KOPT-K1 (cell line): ENCODE results near the gene RRM1.

Experiments
- H3K27ac ChIP-seq: fragments of 200-600 bp; sonication (generic); 2 replicates; pipeline ENCODE4 v1.5.1; 2016; ENCODE audit warnings: antibody characterized with exemption, mild to moderate bottlenecking, low read depth, low read length; ENCODE audit not compliant: poor library complexity, severe bottlenecking
- H3K36me3 ChIP-seq: fragments of 200-600 bp; sonication (generic); 2 replicates; pipeline ENCODE4 v1.5.1; 2017; ENCODE audit warnings: antibody characterized with exemption, mild to moderate bottlenecking, low read length, moderate library complexity; ENCODE audit not compliant: insufficient read depth
- H3K9me3 ChIP-seq: fragments of 200-600 bp; sonication (generic); 2 replicates; pipeline ENCODE4 v1.5.1; 2017; ENCODE audit warnings: antibody characterized with exemption, low read length, mild to moderate bottlenecking; ENCODE audit not compliant: insufficient read depth, poor library complexity, severe bottlenecking

Gene RRM1

DNA sequence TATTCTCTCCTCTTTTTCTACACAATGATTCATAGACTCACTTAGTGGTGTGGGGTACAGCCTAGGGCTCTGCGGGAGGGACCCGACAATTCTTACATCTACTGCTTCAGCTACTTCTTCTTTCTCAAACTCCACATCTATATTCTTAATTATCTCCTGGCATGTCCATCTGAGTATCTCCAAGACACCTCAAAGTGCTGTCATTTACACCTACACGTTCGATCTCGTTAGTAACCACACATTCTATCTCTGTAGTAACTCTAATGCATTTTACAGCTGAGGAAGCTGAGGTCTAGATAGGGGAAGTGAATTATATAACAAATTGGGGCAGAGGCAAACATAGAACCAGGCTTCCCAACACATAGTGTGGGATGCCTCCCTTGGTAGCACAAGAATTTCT lies 27.7 kb upstream of the RRM1 start:
- Histone ChIP-seq H3K27ac (no peak overlapping the region), H3K9me3 (no peaks in the 10 kb centered on the region), H3K36me3 (peaks cover 51% of the 10 kb centered on the region)

DNA sequence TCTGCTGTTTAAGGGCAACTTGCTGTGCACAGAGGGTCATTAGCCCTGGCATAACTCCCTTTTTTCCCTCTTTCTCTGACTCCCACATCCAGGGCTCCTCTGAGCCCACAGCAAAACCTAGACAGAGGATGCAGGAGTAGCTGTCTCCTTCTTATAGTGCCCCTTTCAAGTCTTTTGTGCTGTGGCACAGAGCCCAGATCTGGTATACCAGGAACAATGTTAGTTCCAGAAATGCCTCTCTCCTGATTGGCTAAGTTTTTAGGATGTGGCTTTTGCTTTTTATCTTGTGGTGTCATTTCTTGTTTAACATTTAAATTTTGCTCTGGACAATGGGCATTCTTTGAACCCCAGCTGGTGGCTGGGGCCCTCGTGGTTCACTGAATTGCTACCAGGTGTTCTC lies 25.6 kb upstream of the RRM1 start:
- Histone ChIP-seq H3K36me3 (peaks cover 63% of the 10 kb centered on the region), H3K27ac (peak overlapping the region; percentile 18), H3K9me3 (no peaks in the 10 kb centered on the region)

DNA sequence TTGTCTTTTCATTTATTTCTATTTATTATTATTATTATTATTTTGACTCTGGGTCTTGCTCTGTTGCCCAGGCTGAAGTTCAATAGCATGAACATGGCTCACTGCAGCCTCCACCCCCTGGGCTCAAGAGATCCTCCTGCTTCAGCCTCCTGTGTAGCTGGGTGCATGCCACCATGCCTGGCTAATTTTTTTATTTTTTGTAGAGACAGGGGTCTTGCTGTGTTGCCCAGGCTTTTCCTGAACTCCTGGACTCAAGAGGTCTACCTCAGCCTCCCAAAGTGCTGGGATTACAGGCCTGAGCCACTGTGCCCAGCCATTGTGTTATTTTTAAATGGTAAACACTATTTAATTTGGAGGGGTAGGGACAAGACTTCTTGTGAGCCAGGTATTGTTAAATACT lies 23.3 kb upstream of the RRM1 start:
- H3K9me3 ChIP-seq: no peaks in the 10 kb centered on the region
- peaks cover 64% of the 10 kb centered on the region for H3K36me3 ChIP-seq
- no peak overlapping the region for H3K27ac ChIP-seq

DNA sequence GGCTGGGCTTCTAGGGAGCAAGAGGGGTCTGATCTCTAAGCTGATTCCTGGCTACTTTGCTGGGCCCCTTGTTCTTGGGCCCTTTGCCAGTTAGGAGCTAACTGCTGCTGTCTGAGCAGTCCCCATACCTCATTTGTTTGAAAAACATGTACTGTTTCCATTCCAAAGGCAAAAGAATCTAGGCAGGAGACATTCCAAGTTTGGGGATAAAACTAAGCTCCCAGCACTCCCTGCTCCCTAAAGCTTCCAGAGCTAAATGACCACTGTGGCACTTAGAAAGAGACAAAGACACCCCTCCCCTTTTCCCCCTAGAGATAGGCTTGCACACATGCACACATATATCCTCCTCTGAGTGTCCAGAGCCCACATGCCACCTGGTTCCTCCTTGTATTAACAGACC lies 22.7 kb upstream of the RRM1 start:
- Histone ChIP-seq H3K9me3 (no peaks in the 10 kb centered on the region), H3K36me3 (peaks cover 58% of the 10 kb centered on the region), H3K27ac (peak overlapping the region; percentile 10)

DNA sequence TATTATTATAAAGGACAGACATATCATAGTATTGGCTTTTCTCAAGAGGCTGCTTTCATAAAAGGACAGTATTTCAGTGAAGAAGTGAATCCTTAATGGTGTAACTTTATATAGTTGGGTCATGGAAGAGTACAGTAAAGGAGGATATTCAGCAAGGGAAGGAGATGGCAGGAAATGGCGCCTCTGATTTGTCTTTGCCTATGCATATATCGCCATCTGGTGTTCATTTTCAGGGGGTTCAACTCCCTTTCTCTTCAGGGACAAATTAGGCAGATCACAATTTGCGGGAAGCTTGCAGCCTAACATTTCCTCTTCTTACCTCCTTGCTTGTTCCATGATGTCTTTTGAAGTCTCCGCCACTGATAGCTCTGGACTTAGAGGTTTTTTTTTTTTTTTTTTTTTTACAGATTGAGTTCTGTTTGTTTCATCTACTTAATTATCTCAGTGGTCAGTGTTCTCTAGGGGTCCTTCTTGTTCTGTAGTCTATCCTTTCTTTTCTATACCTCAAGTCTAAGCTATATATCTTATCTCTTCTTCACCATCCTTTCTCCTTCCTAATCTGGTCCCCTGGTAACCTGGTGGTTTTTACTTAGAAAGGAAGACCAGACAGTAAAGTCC lies 21.8 kb upstream of the RRM1 start:
- Histone ChIP-seq H3K36me3 (peaks cover 56% of the 10 kb centered on the region), H3K9me3 (no peaks in the 10 kb centered on the region), H3K27ac (peak overlapping the region; percentile 10)

DNA sequence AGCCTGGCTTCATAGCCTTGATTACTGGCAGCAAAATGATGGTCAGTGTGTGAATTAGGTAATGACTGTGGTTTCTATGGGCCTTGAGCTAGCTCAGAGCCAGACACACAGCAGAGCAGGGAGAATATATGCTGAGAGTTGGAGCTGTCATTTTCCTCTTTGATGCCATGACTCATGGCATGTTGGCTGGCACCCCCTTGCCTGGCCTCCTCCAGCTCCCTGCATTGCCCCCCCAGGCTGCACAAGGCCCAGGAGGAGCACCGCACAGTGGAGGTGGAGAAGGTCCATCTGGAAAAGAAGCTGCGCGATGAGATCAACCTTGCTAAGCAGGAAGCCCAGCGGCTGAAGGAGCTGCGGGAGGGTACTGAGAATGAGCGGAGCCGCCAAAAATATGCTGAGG lies 20.3 kb upstream of the RRM1 start:
- Histone ChIP-seq H3K9me3 (no peaks in the 10 kb centered on the region), H3K36me3 (peaks cover 64% of the 10 kb centered on the region), H3K27ac (no peak overlapping the region)

DNA sequence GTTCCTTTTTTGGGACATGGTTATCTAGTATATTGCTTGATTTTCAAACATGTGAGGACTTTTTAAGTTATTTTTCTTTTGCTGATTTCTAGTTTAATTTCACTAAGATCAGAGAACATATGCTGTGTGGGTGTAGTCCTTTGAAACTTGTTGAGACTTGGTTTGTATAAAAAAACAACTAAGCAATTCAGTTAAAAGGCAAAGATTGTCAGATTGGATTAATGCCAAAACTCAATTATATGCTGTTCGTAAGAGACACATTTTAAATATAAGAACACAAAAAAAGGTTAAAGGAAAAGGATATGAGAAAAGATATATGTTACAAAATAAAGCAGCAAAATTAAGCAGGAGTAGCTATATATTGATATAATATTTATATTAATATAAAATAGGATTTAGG lies 17.8 kb upstream of the RRM1 start:
- Histone ChIP-seq H3K27ac (no peak overlapping the region), H3K9me3 (no peaks in the 10 kb centered on the region), H3K36me3 (peaks cover 59% of the 10 kb centered on the region)

DNA sequence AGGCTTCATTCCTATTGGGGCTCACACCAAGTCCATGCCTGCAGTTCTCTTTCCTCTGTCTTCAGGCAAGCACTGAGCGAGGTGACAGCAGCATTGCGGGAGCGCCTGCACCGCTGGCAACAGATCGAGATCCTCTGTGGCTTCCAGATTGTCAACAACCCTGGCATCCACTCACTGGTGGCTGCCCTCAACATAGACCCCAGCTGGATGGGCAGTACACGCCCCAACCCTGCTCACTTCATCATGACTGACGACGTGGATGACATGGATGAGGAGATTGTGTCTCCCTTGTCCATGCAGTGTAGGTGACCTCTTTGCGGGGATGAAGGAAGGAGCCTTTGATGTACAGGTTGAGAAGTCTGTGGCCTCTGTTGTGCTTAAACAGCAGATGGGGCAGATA lies 11.4 kb upstream of the RRM1 start:
- Histone ChIP-seq H3K9me3 (no peaks in the 10 kb centered on the region), H3K36me3 (peaks cover 84% of the 10 kb centered on the region), H3K27ac (no peak overlapping the region)

DNA sequence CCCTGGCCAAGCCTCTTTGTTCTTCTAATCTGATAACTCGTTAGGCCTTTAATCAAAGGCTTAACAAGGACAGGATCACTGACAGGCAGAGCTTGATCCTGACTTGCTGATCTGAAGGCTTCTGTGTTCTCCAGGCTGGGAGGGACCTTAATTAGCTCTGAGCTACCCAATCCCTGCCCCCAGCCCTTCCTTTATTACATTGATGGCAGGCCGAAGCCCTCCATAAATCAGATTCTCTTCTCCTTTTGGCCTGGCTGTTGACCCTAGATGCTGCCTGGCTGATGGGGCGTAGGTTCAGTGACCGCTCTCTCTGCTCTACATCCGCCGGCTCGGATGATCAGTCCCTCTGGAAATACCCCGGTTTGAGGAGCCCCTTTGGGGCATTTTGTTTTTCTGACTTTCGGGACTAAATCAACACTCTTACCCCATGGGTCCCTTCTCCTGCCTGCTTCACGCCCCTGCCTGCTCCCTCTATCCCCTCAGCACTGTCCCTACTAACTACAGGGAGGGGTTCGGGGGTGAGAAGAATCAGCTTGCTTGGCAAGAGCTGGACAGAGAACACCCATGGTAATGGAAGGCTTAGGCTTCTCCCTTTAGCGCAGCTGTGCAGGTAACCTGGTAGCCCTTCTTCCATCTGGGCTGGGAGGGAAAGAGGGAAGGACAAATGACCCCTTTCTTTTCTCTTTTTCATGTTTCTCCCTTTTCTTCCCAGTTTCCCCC lies 10.0 kb upstream of the RRM1 start:
- Histone ChIP-seq H3K9me3 (no peaks in the 10 kb centered on the region), H3K36me3 (peaks cover 89% of the 10 kb centered on the region), H3K27ac (no peak overlapping the region)

DNA sequence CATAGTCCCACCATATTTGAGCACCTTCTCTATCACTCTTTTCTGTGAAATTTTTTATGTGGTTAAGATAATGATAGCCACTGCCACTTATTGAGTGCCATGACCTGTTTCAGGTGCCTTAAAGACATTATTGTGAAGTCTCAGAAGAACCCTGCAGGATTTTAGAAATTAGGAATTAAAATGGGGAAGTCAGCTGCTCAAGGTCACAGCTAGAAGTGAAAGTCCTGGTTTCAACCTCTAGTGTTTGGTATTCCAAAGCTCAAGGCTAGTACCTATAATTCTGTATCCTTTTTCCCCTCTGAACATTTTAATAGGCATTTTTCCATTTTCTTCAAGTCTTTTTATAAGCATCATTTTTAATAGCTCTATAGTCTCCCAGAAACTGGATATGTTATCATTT lies 9.0 kb upstream of the RRM1 start:
- H3K36me3 ChIP-seq: peaks cover 96% of the 10 kb centered on the region
- H3K9me3 ChIP-seq: no peaks in the 10 kb centered on the region
- no peak overlapping the region for H3K27ac ChIP-seq

DNA sequence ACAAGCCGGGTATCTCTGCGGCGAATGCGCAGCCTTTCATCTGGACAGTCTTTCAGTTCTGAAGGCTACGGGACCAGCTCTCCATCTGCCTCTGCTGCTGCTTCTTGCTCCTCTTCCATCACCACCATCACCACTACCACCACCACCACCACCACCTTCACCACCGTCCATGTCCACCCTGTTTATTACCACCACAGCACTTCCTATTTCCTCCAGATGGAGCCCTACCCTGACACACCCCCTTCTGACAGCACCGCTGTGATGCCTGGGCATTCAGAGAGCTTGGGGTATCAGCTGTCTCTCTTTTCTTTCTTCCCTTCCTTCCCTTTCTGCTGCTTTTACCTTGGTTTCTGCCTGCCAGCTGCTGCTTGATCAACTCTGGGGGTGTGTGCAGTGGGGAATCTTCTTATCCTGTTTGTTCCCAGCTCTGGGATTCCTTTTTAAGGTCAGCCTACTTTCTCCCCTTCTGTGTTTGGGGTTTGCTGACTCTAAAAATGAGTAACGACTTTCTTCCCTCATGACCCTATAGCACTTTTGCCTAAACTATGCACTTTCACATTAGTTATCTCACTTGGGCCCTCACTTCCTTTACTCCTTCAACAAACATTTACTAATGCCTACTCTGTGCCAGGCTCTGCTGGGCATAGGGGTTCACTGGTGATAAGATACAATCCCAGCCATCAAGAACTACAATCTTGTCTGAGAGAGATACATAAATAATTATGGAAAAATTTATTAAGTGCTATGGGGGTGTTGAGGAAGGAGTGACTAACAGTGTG lies 7.8 kb upstream of the RRM1 start:
- peaks cover 96% of the 10 kb centered on the region for H3K36me3 ChIP-seq
- no peaks in the 10 kb centered on the region for H3K9me3 ChIP-seq
- H3K27ac ChIP-seq: no peak overlapping the region

DNA sequence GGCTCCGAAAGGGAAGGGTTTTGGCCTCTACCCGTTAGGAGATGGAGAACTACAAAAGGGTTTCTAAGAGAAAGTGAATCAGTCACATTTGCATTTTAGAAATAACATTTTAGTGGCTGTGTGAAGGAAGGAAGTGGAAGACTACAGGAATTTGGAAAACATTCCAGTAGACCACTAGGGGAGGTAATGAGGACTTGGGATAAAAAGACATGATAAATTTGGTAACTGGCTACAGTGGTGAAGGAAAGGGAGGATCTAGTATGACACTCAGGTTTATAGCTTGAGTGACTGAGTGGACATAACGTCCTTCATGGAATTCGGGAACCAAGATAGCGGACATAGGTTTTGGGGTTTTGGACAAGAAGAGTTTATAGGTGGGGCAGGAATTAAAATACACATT lies 7.0 kb upstream of the RRM1 start:
- Histone ChIP-seq H3K9me3 (no peaks in the 10 kb centered on the region), H3K36me3 (peaks cover 96% of the 10 kb centered on the region), H3K27ac (no peak overlapping the region)

DNA sequence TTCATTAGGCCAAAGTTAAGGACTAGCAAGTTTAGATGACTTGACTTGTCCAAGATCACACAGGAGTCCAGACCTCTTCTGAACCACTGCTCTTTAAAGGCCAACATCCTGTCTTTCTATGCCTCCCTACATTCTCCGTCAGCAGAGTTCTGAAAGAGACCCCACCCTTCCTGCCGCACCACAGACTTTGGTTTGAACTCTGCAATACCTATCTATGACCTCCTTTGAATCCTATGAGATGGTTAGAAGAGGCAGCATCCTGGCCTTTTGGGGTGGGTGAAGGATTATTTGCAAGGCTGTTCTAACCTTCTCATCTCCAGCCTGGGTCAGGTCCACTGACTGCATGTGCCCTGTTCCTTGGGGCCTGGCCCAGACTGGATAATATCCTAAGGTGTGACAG lies 4.3 kb upstream of the RRM1 start:
- H3K36me3 ChIP-seq: peaks cover 69% of the 10 kb centered on the region
- H3K9me3 ChIP-seq: no peaks in the 10 kb centered on the region
- no peak overlapping the region for H3K27ac ChIP-seq

DNA sequence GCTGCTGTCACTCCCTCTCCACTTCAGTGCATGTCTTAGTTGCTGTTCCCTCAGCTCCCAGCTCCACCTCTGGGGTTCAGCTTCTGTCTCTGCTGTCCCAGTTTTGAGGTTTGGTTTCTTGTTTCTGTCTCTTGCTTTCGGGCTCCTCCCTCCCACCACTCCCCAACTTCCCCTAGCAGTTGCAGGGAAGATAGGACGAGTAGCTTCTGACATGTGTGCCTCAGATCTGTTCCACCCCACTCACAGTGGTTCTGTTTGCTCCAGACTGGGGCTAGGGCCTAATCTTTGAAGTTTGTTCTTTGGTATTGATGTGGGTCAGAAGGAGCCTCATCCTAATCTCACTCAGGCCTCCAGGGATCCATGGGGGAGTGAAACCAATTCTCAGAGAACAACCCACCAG lies 2.6 kb upstream of the RRM1 start:
- Histone ChIP-seq H3K9me3 (no peaks in the 10 kb centered on the region), H3K27ac (peak overlapping the region; percentile 40), H3K36me3 (peaks cover 60% of the 10 kb centered on the region)

DNA sequence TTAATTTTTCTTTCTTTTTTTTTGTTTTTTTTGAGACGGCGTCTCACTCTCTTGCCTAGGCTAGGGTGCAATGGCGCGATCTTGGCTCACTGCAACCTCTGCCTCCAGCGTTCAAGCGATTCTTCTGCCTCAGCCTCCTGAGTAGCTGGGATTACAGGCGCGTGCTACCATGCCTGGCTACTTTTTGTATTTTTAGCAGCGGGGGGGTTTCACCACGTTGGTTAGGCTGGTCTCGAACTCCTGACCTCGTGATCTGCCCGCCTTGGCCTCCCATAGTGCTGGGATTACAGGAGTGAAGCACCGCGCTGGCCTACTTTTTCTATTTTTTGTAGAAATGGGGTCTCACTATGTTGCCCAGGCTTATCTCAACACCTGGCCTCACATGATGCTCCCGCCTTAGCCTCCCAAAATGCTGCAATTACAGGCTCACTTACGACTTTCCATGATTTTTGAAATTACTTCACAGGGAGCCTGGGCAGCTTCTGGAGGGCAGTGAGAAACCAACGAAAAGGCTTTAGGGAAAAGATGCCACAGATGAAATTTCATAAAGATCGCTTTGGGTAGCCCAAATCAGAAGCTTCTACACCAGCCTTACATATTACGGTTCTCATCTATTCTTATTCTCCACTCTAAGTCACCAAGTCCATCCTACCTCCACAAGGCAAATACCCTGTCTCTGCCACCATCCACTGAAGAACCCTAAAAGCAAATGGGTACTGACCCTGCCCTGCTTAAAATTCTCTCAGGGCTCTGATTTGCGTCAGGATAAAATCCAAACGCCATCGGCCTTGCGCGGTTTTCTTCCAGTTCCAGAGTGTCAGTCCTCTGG lies 866 bp upstream of the RRM1 start:
- Histone ChIP-seq H3K27ac (peak overlapping the region; percentile 88), H3K9me3 (no peaks in the 10 kb centered on the region), H3K36me3 (peaks cover 58% of the 10 kb centered on the region)
